HepG2 (cell line): ENCODE measurements around the gene PRAMEF2.
"Not testable (repeated sequence)": the region's sequence is repeated elsewhere in the genome, so short reads cannot be mapped to it uniquely, and the experiment has no call there.

Experiments
- ATF1 ChIP-seq: IDR thresholded peaks from 2 replicates; pipeline ENCODE4 v1.6.1; 2016; ENCODE audit warnings: mild to moderate bottlenecking, control low read depth
- CTCF ChIP-seq: sonication (generic); formaldehyde crosslinking; IDR thresholded peaks from 2 replicates; pipeline ENCODE4 v1.5.0; 2020; ENCODE audit warnings: mild to moderate bottlenecking, missing genetic modification reagents, moderate library complexity
- SOX6 ChIP-seq, 2 experiments: fragments of 450-650 bp in 1 of 2; sonication (generic) in 1 of 2; formaldehyde crosslinking in 1 of 2; IDR thresholded peaks; 2 replicates each; pipeline versions ENCODE4 v1.4.0 to v1.6.1; 2017 to 2020; ENCODE audit warnings: antibody characterized with exemption in 1 of 2, mild to moderate bottlenecking in 1 of 2, missing genetic modification reagents in 1 of 2
- THAP9 ChIP-seq: sonication (generic); formaldehyde crosslinking; IDR thresholded peaks from 2 replicates; pipeline ENCODE4; 2020; ENCODE audit warnings: missing genetic modification reagents, mild to moderate bottlenecking, borderline replicate concordance
- ZNF589 ChIP-seq: sonication (generic); formaldehyde crosslinking; conservative IDR thresholded peaks from 2 replicates; pipeline ENCODE4 v1.8.0; 2022; ENCODE audit warnings: mild to moderate bottlenecking, moderate library complexity, missing genetic modification reagents

GRCh38 chr1:12831310-12831709, 25.6 kb upstream of the PRAMEF2 start, which contains the start of gene PRAMEF11:
- TF ChIP-seq ZNF589 (CRISPR knock-in tag); CTCF (CRISPR knock-in tag); SOX6 (IDR thresholded peaks at IDR 0.05); SOX6 (CRISPR knock-in tag; IDR thresholded peaks at IDR 0.05); ATF1 (CRISPR knock-in tag); THAP9: not testable (repeated sequence)
